Head of caudate nucleus (tissue), 42 donors: Measurements from ENCODE around the gene ASTN2.
"Not testable (repeated sequence)": the region's sequence is repeated elsewhere in the genome, so short reads cannot be mapped to it uniquely, and the experiment has no call there.

Experiments used
- DNase-seq, 42 donors: peaks; one replicate each; pipeline versions ENCODE4 v3.0.0 to v3.0.0-alpha.2; 2020 to 2021; ENCODE audit warnings: mixed read lengths in 7 of 42
- intact Hi-C: fragments of 100-400 bp; cut with DNase I; formaldehyde crosslinking; loops from one replicate; pipeline ENCODE4 v1.15.0; 2022

The ASTN2 gene

GRCh38 chr9:116891424-116891823, 523.4 kb downstream of the ASTN2 start:
- intact Hi-C loops: no loop called here
- peak in 5 of 42 donors; percentile 5 to 61 (median 24) for DNase-seq

GRCh38 chr9:116888476-116888875, 526.4 kb downstream of the ASTN2 start:
- DNase-seq, intact Hi-C loops: not testable (repeated sequence)

GRCh38 chr9:116888066-116888465, 526.8 kb downstream of the ASTN2 start:
- no peak for DNase-seq
- intact Hi-C loops: no loop called here

- DNase-seq: no peak
- intact Hi-C loops: no loop called here
These were observed 531.2 kb downstream of the ASTN2 start for GRCh38 chr9:116883676-116884075.

- intact Hi-C loops: no loop called here
- DNase-seq: no peak
These were observed 537.8 kb downstream of the ASTN2 start for GRCh38 chr9:116877072-116877471.

- DNase-seq: no peak
- intact Hi-C loops: no loop called here
These were observed 539.3 kb downstream of the ASTN2 start for GRCh38 chr9:116875576-116875975.

- DNase-seq: no peak
- intact Hi-C loops: no loop called here
These were observed 540.6 kb downstream of the ASTN2 start for GRCh38 chr9:116873937-116874914.

GRCh38 chr9:116873491-116873890, 541.4 kb downstream of the ASTN2 start:
- intact Hi-C loops: no loop called here
- no peak for DNase-seq

GRCh38 chr9:116870566-116870965, 544.3 kb downstream of the ASTN2 start:
- intact Hi-C loops: no loop called here
- no peak for DNase-seq

GRCh38 chr9:116868201-116868600, 546.7 kb downstream of the ASTN2 start:
- intact Hi-C loops: loop anchor here (10.0 kb wide), 1 partner anchor 123 kb away; no protein-coding TSS in a partner anchor
- no peak for DNase-seq

GRCh38 chr9:116861321-116861720, 553.5 kb downstream of the ASTN2 start:
- intact Hi-C loops: loop anchor here (10.0 kb wide), 1 partner anchor 117 kb away; no protein-coding TSS in a partner anchor
- no peak for DNase-seq

- DNase-seq: peak; percentile 43 to 90 (median 73)
- intact Hi-C loops: loop anchor here (10.0 kb wide), 1 partner anchor 116 kb away; no protein-coding TSS in a partner anchor
These were observed 554.2 kb downstream of the ASTN2 start for GRCh38 chr9:116860509-116861120.

GRCh38 chr9:116859763-116860162, 555.1 kb downstream of the ASTN2 start:
- DNase-seq: no peak
- intact Hi-C loops: loop anchor here (10.0 kb wide), 1 partner anchor 115 kb away; no protein-coding TSS in a partner anchor

GRCh38 chr9:116857321-116857720, 557.5 kb downstream of the ASTN2 start:
- no peak for DNase-seq
- intact Hi-C loops: no loop called here

- peak in 16 of 42 donors; percentile 2 to 68 (median 20) for DNase-seq
- intact Hi-C loops: no loop called here
These were observed 558.8 kb downstream of the ASTN2 start for GRCh38 chr9:116855881-116856662.

- no peak for DNase-seq
- intact Hi-C loops: no loop called here
These were observed 565.1 kb downstream of the ASTN2 start for GRCh38 chr9:116849721-116850120.

- DNase-seq: no peak
- intact Hi-C loops: no loop called here
These were observed 570.2 kb downstream of the ASTN2 start for GRCh38 chr9:116844621-116845020.

GRCh38 chr9:116843863-116844620, 570.8 kb downstream of the ASTN2 start:
- intact Hi-C loops: no loop called here
- DNase-seq: peak in 2 of 42 donors; percentile 8 to 9

- no peak for DNase-seq
- intact Hi-C loops: no loop called here
These were observed 572.2 kb downstream of the ASTN2 start for GRCh38 chr9:116842658-116843057.
